ENCODE data around the gene TM7SF2.

Gene TM7SF2

GRCh38 chr11:65090628-65091027 is 21.0 kb upstream of the TM7SF2 start:
- no peak for DNase-seq

GRCh38 chr11:65095427-65095826 is 16.2 kb upstream of the TM7SF2 start:
- DNase-seq = no peak

- peak; percentile 91 for DNase-seq
Measured at GRCh38 chr11:65095974-65096806, 15.5 kb upstream of the TM7SF2 start, which contains the start of gene VPS51. TSS of gene VPS51 (plus strand) at chr11:65096214. CDS start at chr11:65096251, 37 bp downstream.

- no peak for DNase-seq
Measured at GRCh38 chr11:65096926-65097325, 14.7 kb upstream of the TM7SF2 start.

GRCh38 chr11:65100674-65101350 is 10.9 kb upstream of the TM7SF2 start:
- no peak for DNase-seq

- DNase-seq = no peak
Measured at GRCh38 chr11:65102142-65103095, 9.3 kb upstream of the TM7SF2 start.

- no peak for DNase-seq
Measured at GRCh38 chr11:65103476-65103875, 8.2 kb upstream of the TM7SF2 start.

GRCh38 chr11:65104628-65105027 is 7.0 kb upstream of the TM7SF2 start:
- no peak for DNase-seq

- no peak for DNase-seq
Measured at GRCh38 chr11:65107078-65107477, 4.6 kb upstream of the TM7SF2 start.

GRCh38 chr11:65107751-65108468 is 3.8 kb upstream of the TM7SF2 start:
- no peak for DNase-seq

- no peak for DNase-seq
Measured at GRCh38 chr11:65108469-65109123, 3.1 kb upstream of the TM7SF2 start.

GRCh38 chr11:65109231-65110198 is 2.2 kb upstream of the TM7SF2 start:
- DNase-seq = no peak

- DNase-seq = peak; percentile 76
Measured at GRCh38 chr11:65110354-65110861, 1.3 kb upstream of the TM7SF2 start.

- DNase-seq = no peak
Measured at GRCh38 chr11:65111159-65111743, 421 bp upstream of the TM7SF2 start.

GRCh38 chr11:65112546-65113360 is 1.1 kb downstream of the TM7SF2 start:
- DNase-seq = peak; percentile 81

GRCh38 chr11:65113361-65113756 is 1.7 kb downstream of the TM7SF2 start:
- DNase-seq = peak; percentile 30

GRCh38 chr11:65113839-65114238 is 2.2 kb downstream of the TM7SF2 start:
- DNase-seq = no peak

GRCh38 chr11:65114538-65115171 is 3.0 kb downstream of the TM7SF2 start:
- DNase-seq = no peak

Data from NCI-H146 (cell line).